Activated CD4-positive, alpha-beta T cell treated with anti-CD3 and anti-CD28 coated beads, Interleukin-2, amount 50 U/mL, for 48 hours (primary cell): ENCODE measurements around the gene PTCD1.

Experiments used
- DNase-seq, 2 experiments: peaks; one replicate each; pipeline ENCODE4 v3.0.0-alpha.2; 2020

PTCD1 gene

GRCh38 chr7:99368750-99369389 lies 69.7 kb downstream of the PTCD1 start:
- no peak for DNase-seq
